Osteocyte (in vitro differentiated cells): ENCODE data around the gene ATF6B. TPM values are rescaled to one million over a fixed set of nuclear protein-coding genes. Genes with fewer than 3 reads are reported as not detected.
A peak's percentile ranks its signal among the peaks of the same experiment; 100 is the strongest.

Experiments
- DNase-seq: peaks from one replicate; pipeline ENCODE4 v3.0.0; 2021; ENCODE audit warnings: mixed read lengths; ENCODE audit not compliant: unreplicated experiment; ENCODE audit errors: extremely low spot score
- H3K27ac Mint-ChIP-seq: one replicate; pipeline ENCODE4 v1.8.0; 2021; ENCODE audit warnings: mild to moderate bottlenecking, mixed read lengths; ENCODE audit not compliant: unreplicated experiment
- H3K27me3 Mint-ChIP-seq: one replicate; pipeline ENCODE4 v1.8.0; 2021; ENCODE audit warnings: mixed read lengths; ENCODE audit not compliant: unreplicated experiment
- H3K36me3 Mint-ChIP-seq: one replicate; pipeline ENCODE4 v1.8.0; 2021; ENCODE audit warnings: mixed read lengths; ENCODE audit not compliant: unreplicated experiment
- H3K4me1 Mint-ChIP-seq: one replicate; pipeline ENCODE4 v1.8.0; 2021; ENCODE audit warnings: mixed read lengths; ENCODE audit not compliant: unreplicated experiment
- H3K4me3 Mint-ChIP-seq: one replicate; pipeline ENCODE4 v1.8.0; 2021; ENCODE audit warnings: mild to moderate bottlenecking, moderate library complexity, mixed read lengths; ENCODE audit not compliant: unreplicated experiment
- H3K9me3 Mint-ChIP-seq: one replicate; pipeline ENCODE4 v1.8.0; 2021; ENCODE audit warnings: mixed read lengths; ENCODE audit not compliant: unreplicated experiment
- total RNA-seq: library from RNA; stranded (reverse); gene quantifications from 2 replicates; pipeline ENCODE4 v1.2.1, GENCODE V29; 2021
- TF ChIP-seq, protein P1 (sequence below): fragments of 200-600 bp; sonication (generic); IDR thresholded peaks from 2 replicates; pipeline ENCODE4 v1.5.0; 2021; ENCODE audit warnings: antibody characterized with exemption, mild to moderate bottlenecking, moderate library complexity

ATF6B gene
- total RNA-seq, 1 donor from 2014 or later = 109 TPM

- H3K27me3 Mint-ChIP-seq = no peaks in the 10 kb centered on the region
- H3K4me3 Mint-ChIP-seq = no peak overlapping the region
- H3K9me3 Mint-ChIP-seq = no peaks in the 10 kb centered on the region
- H3K27ac Mint-ChIP-seq = peak overlapping the region; percentile 64
- TF ChIP-seq, protein P1, sequence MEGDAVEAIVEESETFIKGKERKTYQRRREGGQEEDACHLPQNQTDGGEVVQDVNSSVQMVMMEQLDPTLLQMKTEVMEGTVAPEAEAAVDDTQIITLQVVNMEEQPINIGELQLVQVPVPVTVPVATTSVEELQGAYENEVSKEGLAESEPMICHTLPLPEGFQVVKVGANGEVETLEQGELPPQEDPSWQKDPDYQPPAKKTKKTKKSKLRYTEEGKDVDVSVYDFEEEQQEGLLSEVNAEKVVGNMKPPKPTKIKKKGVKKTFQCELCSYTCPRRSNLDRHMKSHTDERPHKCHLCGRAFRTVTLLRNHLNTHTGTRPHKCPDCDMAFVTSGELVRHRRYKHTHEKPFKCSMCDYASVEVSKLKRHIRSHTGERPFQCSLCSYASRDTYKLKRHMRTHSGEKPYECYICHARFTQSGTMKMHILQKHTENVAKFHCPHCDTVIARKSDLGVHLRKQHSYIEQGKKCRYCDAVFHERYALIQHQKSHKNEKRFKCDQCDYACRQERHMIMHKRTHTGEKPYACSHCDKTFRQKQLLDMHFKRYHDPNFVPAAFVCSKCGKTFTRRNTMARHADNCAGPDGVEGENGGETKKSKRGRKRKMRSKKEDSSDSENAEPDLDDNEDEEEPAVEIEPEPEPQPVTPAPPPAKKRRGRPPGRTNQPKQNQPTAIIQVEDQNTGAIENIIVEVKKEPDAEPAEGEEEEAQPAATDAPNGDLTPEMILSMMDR = no peak
- H3K4me1 Mint-ChIP-seq = peaks cover 59% of the 10 kb centered on the region
- no peaks in the 10 kb centered on the region for H3K36me3 Mint-ChIP-seq
- DNase-seq = no peak
Observed at GRCh38 chr6:32079566-32080290, 48.3 kb downstream of the ATF6B start.

DNA sequence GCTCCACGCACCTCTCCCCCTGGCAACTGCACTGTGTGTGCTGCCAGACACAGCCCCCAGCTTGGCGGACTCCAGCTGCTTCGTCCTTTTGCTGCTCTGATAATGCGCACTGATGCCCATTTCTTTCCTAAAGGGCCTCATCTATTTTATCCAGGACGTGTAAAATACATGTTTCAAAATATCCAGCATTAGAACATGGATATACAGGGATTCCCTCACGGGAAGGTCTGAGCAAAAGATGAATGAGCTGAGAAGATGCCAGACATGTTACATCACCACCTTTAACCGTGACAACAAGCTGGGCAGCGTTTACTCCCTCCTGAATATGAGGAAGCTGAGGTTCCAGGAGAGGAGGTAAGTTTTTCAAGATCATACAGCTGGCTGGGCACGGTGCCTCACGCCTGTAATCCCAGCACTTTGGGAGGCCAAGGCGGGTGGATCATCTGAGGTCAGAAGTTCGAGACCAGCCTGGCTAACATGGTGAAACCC is 51.7 kb downstream of the ATF6B start:
- no peak for DNase-seq
- H3K27me3 Mint-ChIP-seq = no peaks in the 10 kb centered on the region
- peaks cover 54% of the 10 kb centered on the region for H3K4me1 Mint-ChIP-seq
- TF ChIP-seq, protein P1 = no peak
- H3K4me3 Mint-ChIP-seq = no peak overlapping the region
- H3K36me3 Mint-ChIP-seq = no peaks in the 10 kb centered on the region
- peak overlapping the region; percentile 28 for H3K27ac Mint-ChIP-seq
- H3K9me3 Mint-ChIP-seq = no peaks in the 10 kb centered on the region

DNA sequence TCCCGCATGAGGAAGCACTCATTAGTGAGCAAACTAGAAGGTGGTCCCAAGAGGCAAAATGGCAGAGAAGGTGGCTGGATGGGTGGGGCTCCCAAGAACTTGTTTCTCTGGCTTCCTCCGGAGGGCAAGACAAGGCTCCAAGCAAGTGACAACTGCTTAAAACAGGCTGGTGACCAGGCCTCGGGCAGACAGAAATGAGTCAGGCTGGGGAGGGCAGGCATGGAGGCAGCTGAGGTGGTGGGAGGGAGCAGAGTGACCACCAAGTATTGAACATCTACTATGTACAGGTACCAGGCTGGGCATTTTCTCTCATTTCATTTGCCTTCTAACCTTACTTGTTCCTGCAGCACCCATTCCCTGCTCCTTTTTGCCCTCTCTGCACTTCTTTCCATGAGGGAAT is 52.3 kb downstream of the ATF6B start:
- TF ChIP-seq, protein P1 = no peak
- H3K27ac Mint-ChIP-seq = no peak overlapping the region
- H3K4me1 Mint-ChIP-seq = peaks cover 52% of the 10 kb centered on the region
- no peaks in the 10 kb centered on the region for H3K36me3 Mint-ChIP-seq
- no peak for DNase-seq
- no peak overlapping the region for H3K4me3 Mint-ChIP-seq
- no peaks in the 10 kb centered on the region for H3K27me3 Mint-ChIP-seq
- no peaks in the 10 kb centered on the region for H3K9me3 Mint-ChIP-seq

GRCh38 chr6:32074996-32075532 is 53.0 kb downstream of the ATF6B start:
- no peaks in the 10 kb centered on the region for H3K36me3 Mint-ChIP-seq
- no peak for DNase-seq
- H3K4me3 Mint-ChIP-seq = no peak overlapping the region
- no peaks in the 10 kb centered on the region for H3K9me3 Mint-ChIP-seq
- TF ChIP-seq, protein P1 = no peak
- H3K27me3 Mint-ChIP-seq = peaks cover 3% of the 10 kb centered on the region
- H3K27ac Mint-ChIP-seq = no peak overlapping the region
- H3K4me1 Mint-ChIP-seq = peaks cover 50% of the 10 kb centered on the region

- H3K27ac Mint-ChIP-seq = no peak overlapping the region
- H3K9me3 Mint-ChIP-seq = no peaks in the 10 kb centered on the region
- peaks cover 3% of the 10 kb centered on the region for H3K27me3 Mint-ChIP-seq
- no peaks in the 10 kb centered on the region for H3K36me3 Mint-ChIP-seq
- H3K4me1 Mint-ChIP-seq = peaks cover 41% of the 10 kb centered on the region
- no peak overlapping the region for H3K4me3 Mint-ChIP-seq
- no peak for DNase-seq
- TF ChIP-seq, protein P1 = no peak
Observed at GRCh38 chr6:32073613-32074012, 54.4 kb downstream of the ATF6B start.
